BLaER1 (cell line): Measurements from ENCODE around the gene PLCB4.

Experiments
- H3K27ac ChIP-seq: shearing (Covaris generic); formaldehyde crosslinking; 2 replicates; pipeline ENCODE4 v1.8.1; 2022
- H3K27me3 ChIP-seq: shearing (Covaris generic); formaldehyde crosslinking; 2 replicates; pipeline ENCODE4 v1.8.1; 2022
- H3K36me3 ChIP-seq: shearing (Covaris generic); formaldehyde crosslinking; 2 replicates; pipeline ENCODE4 v1.8.1; 2022
- H3K4me1 ChIP-seq: shearing (Covaris generic); formaldehyde crosslinking; 2 replicates; pipeline ENCODE4 v1.8.1; 2022
- H3K4me2 ChIP-seq: shearing (Covaris generic); formaldehyde crosslinking; 2 replicates; pipeline ENCODE4 v1.8.1; 2022
- H3K4me3 ChIP-seq: shearing (Covaris generic); formaldehyde crosslinking; 2 replicates; pipeline ENCODE4 v1.8.1; 2022
- H3K9ac ChIP-seq: shearing (Covaris generic); formaldehyde crosslinking; 2 replicates; pipeline ENCODE4 v1.8.1; 2022
- H3K9me3 ChIP-seq: shearing (Covaris generic); formaldehyde crosslinking; 2 replicates; pipeline ENCODE4 v1.8.1; 2022
- H4K20me1 ChIP-seq: shearing (Covaris generic); formaldehyde crosslinking; 2 replicates; pipeline ENCODE4 v1.8.1; 2022
- Cebpa-rat ChIP-seq: shearing (Covaris generic); IDR thresholded peaks from 2 replicates; pipeline ENCODE4 v1.8.1; 2022

The PLCB4 gene

GRCh38 chr20:9262653-9263194 is 193.8 kb downstream of the PLCB4 start:
- Histone ChIP-seq H3K9ac (no peak overlapping the region), H3K4me1 (no peaks in the 10 kb centered on the region), H3K27ac (no peak overlapping the region), H3K27me3 (no peaks in the 10 kb centered on the region), H3K4me2 (no peak overlapping the region), H3K36me3 (no peaks in the 10 kb centered on the region), H4K20me1 (no peaks in the 10 kb centered on the region), H3K9me3 (no peaks in the 10 kb centered on the region), H3K4me3 (no peak overlapping the region)
- no peak for TF ChIP-seq Cebpa-rat

GRCh38 chr20:9269280-9269971 is 200.5 kb downstream of the PLCB4 start:
- Histone ChIP-seq H3K9ac (no peak overlapping the region), H3K36me3 (no peaks in the 10 kb centered on the region), H3K4me1 (no peaks in the 10 kb centered on the region), H3K9me3 (no peaks in the 10 kb centered on the region), H3K27ac (no peak overlapping the region), H3K4me3 (no peak overlapping the region), H4K20me1 (no peaks in the 10 kb centered on the region), H3K27me3 (no peaks in the 10 kb centered on the region), H3K4me2 (no peak overlapping the region)
- TF ChIP-seq Cebpa-rat, result no peak

- H3K4me3 ChIP-seq, result no peak overlapping the region
- no peak overlapping the region for H3K27ac ChIP-seq
- H3K4me1 ChIP-seq, result no peaks in the 10 kb centered on the region
- no peaks in the 10 kb centered on the region for H3K9me3 ChIP-seq
- no peak for TF ChIP-seq Cebpa-rat
- no peaks in the 10 kb centered on the region for H3K36me3 ChIP-seq
- H3K9ac ChIP-seq, result no peak overlapping the region
- H4K20me1 ChIP-seq, result no peaks in the 10 kb centered on the region
- no peak overlapping the region for H3K4me2 ChIP-seq
- H3K27me3 ChIP-seq, result no peaks in the 10 kb centered on the region
Measured at GRCh38 chr20:9270831-9271230, 201.9 kb downstream of the PLCB4 start.

GRCh38 chr20:9276966-9277468 is 208.1 kb downstream of the PLCB4 start:
- TF ChIP-seq Cebpa-rat, result no peak

GRCh38 chr20:9279918-9280401 is 211.1 kb downstream of the PLCB4 start:
- TF ChIP-seq Cebpa-rat, result no peak
- no peak overlapping the region for H3K4me2 ChIP-seq
- no peaks in the 10 kb centered on the region for H3K27me3 ChIP-seq
- no peaks in the 10 kb centered on the region for H3K4me1 ChIP-seq
- no peak overlapping the region for H3K27ac ChIP-seq
- no peaks in the 10 kb centered on the region for H3K9me3 ChIP-seq
- no peaks in the 10 kb centered on the region for H4K20me1 ChIP-seq
- H3K4me3 ChIP-seq, result no peak overlapping the region
- no peaks in the 10 kb centered on the region for H3K36me3 ChIP-seq
- no peak overlapping the region for H3K9ac ChIP-seq

More at GRCh38 chr20:9276966-9277468, 208.1 kb downstream of the PLCB4 start:
- H3K27ac ChIP-seq, result no peak overlapping the region
- H3K4me2 ChIP-seq, result no peak overlapping the region
- H3K9ac ChIP-seq, result no peak overlapping the region
- no peaks in the 10 kb centered on the region for H3K9me3 ChIP-seq
- no peaks in the 10 kb centered on the region for H3K36me3 ChIP-seq
- no peaks in the 10 kb centered on the region for H3K27me3 ChIP-seq
- H3K4me1 ChIP-seq, result no peaks in the 10 kb centered on the region
- H3K4me3 ChIP-seq, result no peak overlapping the region
- no peaks in the 10 kb centered on the region for H4K20me1 ChIP-seq

- no peak overlapping the region for H3K4me3 ChIP-seq
- TF ChIP-seq Cebpa-rat, result no peak
- H3K9ac ChIP-seq, result no peak overlapping the region
- no peak overlapping the region for H3K27ac ChIP-seq
- no peak overlapping the region for H3K4me2 ChIP-seq
- no peaks in the 10 kb centered on the region for H4K20me1 ChIP-seq
- no peaks in the 10 kb centered on the region for H3K36me3 ChIP-seq
- no peaks in the 10 kb centered on the region for H3K9me3 ChIP-seq
- H3K27me3 ChIP-seq, result no peaks in the 10 kb centered on the region
- H3K4me1 ChIP-seq, result no peaks in the 10 kb centered on the region
Measured at GRCh38 chr20:9280666-9281065, 211.8 kb downstream of the PLCB4 start.

GRCh38 chr20:9281803-9282202 is 212.9 kb downstream of the PLCB4 start:
- Histone ChIP-seq H3K9ac (no peak overlapping the region), H3K4me3 (no peak overlapping the region), H3K27ac (no peak overlapping the region), H3K9me3 (no peaks in the 10 kb centered on the region), H3K36me3 (no peaks in the 10 kb centered on the region), H3K4me2 (no peak overlapping the region), H3K27me3 (no peaks in the 10 kb centered on the region), H3K4me1 (no peaks in the 10 kb centered on the region), H4K20me1 (no peaks in the 10 kb centered on the region)
- no peak for TF ChIP-seq Cebpa-rat

GRCh38 chr20:9285617-9286016 is 216.7 kb downstream of the PLCB4 start:
- Histone ChIP-seq H3K36me3 (no peaks in the 10 kb centered on the region), H3K27me3 (no peaks in the 10 kb centered on the region), H3K4me3 (no peak overlapping the region), H3K4me1 (no peaks in the 10 kb centered on the region), H3K27ac (no peak overlapping the region), H3K4me2 (no peak overlapping the region), H3K9me3 (no peaks in the 10 kb centered on the region), H3K9ac (no peak overlapping the region), H4K20me1 (no peaks in the 10 kb centered on the region)
- no peak for TF ChIP-seq Cebpa-rat

- H3K27ac ChIP-seq, result no peak overlapping the region
- no peak overlapping the region for H3K4me2 ChIP-seq
- no peak overlapping the region for H3K9ac ChIP-seq
- no peaks in the 10 kb centered on the region for H4K20me1 ChIP-seq
- no peaks in the 10 kb centered on the region for H3K27me3 ChIP-seq
- H3K4me1 ChIP-seq, result no peaks in the 10 kb centered on the region
- no peak for TF ChIP-seq Cebpa-rat
- no peak overlapping the region for H3K4me3 ChIP-seq
- no peaks in the 10 kb centered on the region for H3K9me3 ChIP-seq
- H3K36me3 ChIP-seq, result no peaks in the 10 kb centered on the region
Measured at GRCh38 chr20:9286501-9287461, 217.9 kb downstream of the PLCB4 start.
